GM12865 (cell line): ENCODE results near the gene NAT8.
"Not testable (repeated sequence)": the region's sequence is repeated elsewhere in the genome, so short reads cannot be mapped to it uniquely, and the experiment has no call there.

Source experiments
- DNase-seq: peaks from one replicate; pipeline ENCODE4 v3.0.0; 2010; ENCODE audit warnings: low read depth
- H3K4me3 ChIP-seq: 2 replicates; pipeline ENCODE4 v1.5.1; 2011; ENCODE audit warnings: mild to moderate bottlenecking, low read depth, low read length, control low read depth
- TF ChIP-seq, protein P1 (sequence below): IDR thresholded peaks from 2 replicates; pipeline ENCODE4 v1.5.1; 2011; ENCODE audit warnings: low read length, control low read depth, low read depth, inconsistent platforms; ENCODE audit not compliant: insufficient read depth; ENCODE audit errors: missing control alignments

Gene NAT8

DNA sequence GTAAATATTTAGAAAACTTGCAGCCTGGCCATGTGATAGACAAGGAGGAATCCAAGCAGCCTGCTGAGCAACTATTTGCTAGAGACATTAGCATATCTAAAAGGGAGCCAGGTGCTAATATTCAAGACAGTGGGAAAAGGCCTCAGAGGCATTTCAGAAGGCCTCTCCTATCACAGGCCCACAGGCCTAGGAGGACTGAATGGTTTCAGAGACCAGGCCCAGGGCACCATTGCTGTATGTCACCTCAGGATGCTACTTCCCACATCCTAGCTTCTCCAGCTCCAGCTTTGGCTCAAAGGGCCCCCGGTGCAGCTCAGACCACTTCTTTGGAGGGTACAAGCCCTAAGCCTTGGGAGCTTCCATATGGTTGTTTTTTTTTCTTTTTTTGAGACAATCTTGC, 3.8 kb downstream of the NAT8 start:
- TF ChIP-seq, protein P1, sequence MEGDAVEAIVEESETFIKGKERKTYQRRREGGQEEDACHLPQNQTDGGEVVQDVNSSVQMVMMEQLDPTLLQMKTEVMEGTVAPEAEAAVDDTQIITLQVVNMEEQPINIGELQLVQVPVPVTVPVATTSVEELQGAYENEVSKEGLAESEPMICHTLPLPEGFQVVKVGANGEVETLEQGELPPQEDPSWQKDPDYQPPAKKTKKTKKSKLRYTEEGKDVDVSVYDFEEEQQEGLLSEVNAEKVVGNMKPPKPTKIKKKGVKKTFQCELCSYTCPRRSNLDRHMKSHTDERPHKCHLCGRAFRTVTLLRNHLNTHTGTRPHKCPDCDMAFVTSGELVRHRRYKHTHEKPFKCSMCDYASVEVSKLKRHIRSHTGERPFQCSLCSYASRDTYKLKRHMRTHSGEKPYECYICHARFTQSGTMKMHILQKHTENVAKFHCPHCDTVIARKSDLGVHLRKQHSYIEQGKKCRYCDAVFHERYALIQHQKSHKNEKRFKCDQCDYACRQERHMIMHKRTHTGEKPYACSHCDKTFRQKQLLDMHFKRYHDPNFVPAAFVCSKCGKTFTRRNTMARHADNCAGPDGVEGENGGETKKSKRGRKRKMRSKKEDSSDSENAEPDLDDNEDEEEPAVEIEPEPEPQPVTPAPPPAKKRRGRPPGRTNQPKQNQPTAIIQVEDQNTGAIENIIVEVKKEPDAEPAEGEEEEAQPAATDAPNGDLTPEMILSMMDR: no peak
- no peak overlapping the region for H3K4me3 ChIP-seq
- DNase-seq: no peak

DNA sequence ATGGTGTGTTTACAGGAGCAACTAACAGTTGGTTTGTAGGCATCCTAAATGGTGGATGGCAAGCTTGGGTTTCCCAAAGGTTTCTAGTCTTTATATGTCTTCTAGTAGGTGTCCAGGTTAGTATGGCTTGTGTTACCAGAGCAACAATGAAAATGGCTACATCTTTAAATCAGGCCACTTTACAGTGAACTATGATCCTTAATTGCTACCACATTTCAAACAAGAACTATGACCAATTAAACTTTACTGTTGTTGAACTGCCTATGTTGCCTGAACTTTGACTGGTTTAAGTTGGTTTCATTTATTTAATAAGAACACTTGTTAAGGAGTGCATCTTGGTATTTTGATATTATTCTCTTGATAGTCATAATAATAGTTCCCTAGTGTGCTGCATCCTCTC, 5.2 kb downstream of the NAT8 start:
- H3K4me3 ChIP-seq, DNase-seq: not testable (repeated sequence)

DNA sequence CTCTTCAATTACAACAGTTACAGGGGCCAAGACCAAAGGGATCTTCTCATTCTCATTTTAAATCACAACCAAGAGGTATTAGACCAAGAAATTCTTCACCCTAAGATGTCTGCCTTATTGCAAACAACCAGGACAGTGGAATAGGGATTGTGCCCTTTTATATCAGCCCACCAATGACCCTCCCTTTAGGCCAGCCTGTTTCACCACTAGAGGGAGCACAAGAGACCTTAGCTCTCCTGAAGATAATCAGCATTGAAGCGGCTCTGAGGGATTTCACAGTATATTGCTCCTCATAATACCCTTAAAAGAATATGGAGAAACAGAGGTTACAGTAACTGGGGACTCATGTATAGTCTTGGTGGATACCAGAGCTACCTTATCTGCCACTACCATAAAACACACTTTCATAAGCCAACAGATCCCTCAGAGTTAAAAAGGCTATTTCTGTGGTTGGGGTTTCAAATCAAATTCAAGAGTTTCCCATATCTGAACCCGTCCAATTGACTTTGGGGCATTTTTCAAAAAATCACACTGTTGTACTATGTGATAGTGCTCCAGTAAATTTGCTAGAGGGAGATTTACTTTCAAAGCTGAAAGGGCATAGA, 11.5 kb downstream of the NAT8 start:
- TF ChIP-seq, protein P1: peak; percentile 54
- not testable (repeated sequence) for DNase-seq, H3K4me3 ChIP-seq

DNA sequence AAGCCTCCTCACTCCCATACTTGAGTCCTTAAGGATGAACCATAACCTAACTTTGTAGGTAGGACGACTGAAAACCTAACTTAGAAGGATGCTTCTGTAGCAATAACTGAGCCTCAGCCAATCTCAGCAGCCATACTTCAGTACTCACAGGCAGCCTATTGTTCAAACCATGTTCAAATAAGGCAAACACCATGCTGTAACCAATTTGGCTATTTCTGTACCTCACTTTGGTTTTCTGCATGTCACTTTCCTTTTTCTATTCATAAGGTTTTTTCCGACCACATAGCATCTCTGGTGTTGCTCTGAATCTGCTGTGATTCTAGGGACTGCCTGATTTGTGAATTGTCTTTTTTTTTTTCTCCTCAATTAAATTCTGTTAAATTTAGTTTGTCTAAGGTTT, 13.7 kb downstream of the NAT8 start:
- H3K4me3 ChIP-seq: not testable (repeated sequence)
- peak; percentile 54 for DNase-seq

DNA sequence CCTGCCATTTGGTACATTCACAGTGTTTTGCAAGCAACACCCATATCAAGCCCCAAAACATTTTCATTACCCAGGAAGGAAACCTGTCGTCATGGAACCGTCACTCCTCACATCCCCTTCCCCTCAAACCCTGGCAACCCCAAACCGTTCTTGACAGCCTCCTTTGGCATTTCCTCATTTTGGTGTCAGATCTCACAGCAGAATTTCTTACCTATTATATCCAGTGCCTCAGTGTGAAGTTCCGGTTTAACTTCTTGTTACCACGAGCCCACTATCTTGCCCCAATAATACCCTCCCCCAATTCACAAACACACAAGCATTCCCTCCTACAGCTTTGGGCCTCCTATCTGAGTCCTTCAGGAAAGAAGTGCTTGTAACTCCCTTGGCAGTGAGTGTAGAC, 16.0 kb downstream of the NAT8 start:
- DNase-seq, H3K4me3 ChIP-seq: not testable (repeated sequence)

DNA sequence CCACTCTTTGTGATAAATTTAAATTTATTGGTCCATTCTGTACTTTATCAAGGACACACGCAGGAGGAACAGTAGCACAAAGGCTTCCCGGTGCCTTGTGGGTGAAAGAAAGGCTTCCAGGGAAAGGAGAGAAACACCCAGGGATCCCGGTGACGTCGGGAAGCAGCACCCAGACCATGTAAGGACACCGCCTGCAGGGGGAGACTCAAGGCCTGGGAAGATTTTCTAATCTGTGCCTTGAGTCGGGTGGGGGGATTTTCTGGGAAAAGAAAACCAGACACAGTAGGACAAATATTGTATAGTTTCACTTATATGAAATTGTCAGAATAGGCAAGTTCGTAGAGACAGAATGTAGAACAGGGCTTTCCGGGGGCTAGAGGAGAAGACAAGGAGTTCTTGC, 17.6 kb downstream of the NAT8 start:
- not testable (repeated sequence) for H3K4me3 ChIP-seq, DNase-seq

DNA sequence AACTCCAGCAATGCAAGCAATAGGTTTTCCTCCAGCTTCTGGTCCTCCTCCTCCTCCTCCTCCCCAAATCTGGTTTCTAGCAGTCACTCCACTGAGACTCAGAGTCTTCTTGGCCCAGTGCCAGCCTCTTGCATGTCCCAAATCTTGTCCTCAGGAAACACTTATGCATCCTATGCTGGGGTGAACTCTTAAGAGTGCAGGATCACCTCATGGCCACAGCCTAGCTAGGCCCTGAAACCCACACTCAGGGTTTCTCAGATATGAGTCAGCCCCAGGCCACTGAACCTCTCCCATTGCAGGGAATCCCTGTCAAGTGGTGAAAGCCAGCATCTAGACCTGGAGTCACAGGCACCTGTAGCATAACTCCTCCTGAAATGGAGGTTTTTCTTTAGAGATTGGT, 18.2 kb downstream of the NAT8 start:
- not testable (repeated sequence) for DNase-seq, H3K4me3 ChIP-seq

DNA sequence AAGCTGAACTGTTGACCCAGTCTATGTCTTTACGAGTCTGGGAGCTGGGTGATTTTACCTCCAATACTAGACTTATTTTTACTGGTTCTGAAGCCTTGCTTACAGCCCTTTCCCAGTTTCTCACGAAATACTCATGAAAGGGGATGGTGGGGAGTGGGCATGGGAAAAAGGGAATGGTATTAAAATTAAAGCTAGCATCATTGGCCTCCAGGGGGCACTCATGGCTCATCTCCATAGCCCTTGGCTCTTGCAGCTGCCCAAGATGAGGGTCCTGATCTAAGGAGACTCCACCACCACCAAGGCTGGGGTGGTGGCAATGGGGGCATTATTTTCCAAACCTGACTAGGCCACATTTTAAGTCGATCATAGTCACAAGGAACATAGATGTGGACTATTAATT, 22.3 kb downstream of the NAT8 start:
- H3K4me3 ChIP-seq, DNase-seq: not testable (repeated sequence)
- TF ChIP-seq, protein P1: peak; percentile 4

DNA sequence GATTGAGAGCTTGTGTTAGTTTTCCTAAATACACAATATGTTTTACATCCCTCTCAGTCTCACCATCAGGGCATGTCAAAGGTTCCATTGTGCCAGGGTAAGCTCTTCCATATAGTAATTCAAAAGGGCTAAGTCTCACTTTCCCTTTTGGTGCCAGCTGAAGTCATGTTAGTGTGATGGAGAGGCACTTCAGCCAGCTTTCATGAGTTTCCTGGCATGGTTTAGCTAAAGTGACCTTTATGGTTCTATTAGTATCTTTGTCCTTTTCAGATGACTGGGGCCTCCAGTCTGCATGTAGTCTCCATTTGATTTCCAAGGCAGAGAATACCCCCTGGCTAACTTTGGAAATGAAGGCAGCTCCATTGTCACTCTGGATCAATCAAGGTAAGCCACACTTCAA, 27.2 kb downstream of the NAT8 start:
- H3K4me3 ChIP-seq: no peak overlapping the region
- DNase-seq: no peak

More for the DNA sequence above, 27.2 kb downstream of the NAT8 start:
- TF ChIP-seq, protein P1: no peak
